Glutamatergic neuron (in vitro differentiated cells): ENCODE results near the gene C2CD2L. TPM values are rescaled to one million over a fixed set of nuclear protein-coding genes. Genes with fewer than 3 reads are reported as not detected.
"Not testable (repeated sequence)": the region's sequence is repeated elsewhere in the genome, so short reads cannot be mapped to it uniquely, and the experiment has no call there.

Experiments used
- DNase-seq: peaks from one replicate; pipeline ENCODE4 v3.0.0; 2022
- H3K27ac Mint-ChIP-seq: one replicate; pipeline ENCODE4 v1.8.0; 2020; ENCODE audit warnings: mild to moderate bottlenecking, mixed read lengths, inconsistent platforms; ENCODE audit not compliant: unreplicated experiment
- H3K27me3 Mint-ChIP-seq: one replicate; pipeline ENCODE4 v1.8.0; 2020; ENCODE audit warnings: mild to moderate bottlenecking, moderate library complexity, mixed read lengths, inconsistent platforms; ENCODE audit not compliant: unreplicated experiment
- H3K36me3 Mint-ChIP-seq: one replicate; pipeline ENCODE4 v1.8.0; 2020; ENCODE audit warnings: mild to moderate bottlenecking, mixed read lengths, inconsistent platforms; ENCODE audit not compliant: unreplicated experiment
- H3K4me1 Mint-ChIP-seq: one replicate; pipeline ENCODE4 v1.8.0; 2020; ENCODE audit warnings: mild to moderate bottlenecking, low read depth, mixed read lengths, inconsistent platforms; ENCODE audit not compliant: unreplicated experiment
- H3K4me3 Mint-ChIP-seq: one replicate; pipeline ENCODE4 v1.8.0; 2020; ENCODE audit warnings: mild to moderate bottlenecking, mixed read lengths, inconsistent platforms; ENCODE audit not compliant: unreplicated experiment
- H3K9me3 Mint-ChIP-seq: one replicate; pipeline ENCODE4 v1.8.0; 2020; ENCODE audit warnings: mild to moderate bottlenecking, moderate library complexity, mixed read lengths, inconsistent platforms; ENCODE audit not compliant: unreplicated experiment
- CTCF ChIP-seq: fragments of 200-600 bp; sonication (generic); IDR thresholded peaks from one replicate; pipeline ENCODE4 v1.5.0; 2021; ENCODE audit not compliant: partially characterized antibody, unreplicated experiment
- total RNA-seq: library from RNA; stranded (reverse); fragmentation: NEBNext Ultra II Directional; extraction: Animal tissue kit (Norgen Biotek cat#: 25700); gene quantifications from one replicate; pipeline ENCODE4 v1.2.1, GENCODE V29; 2021; ENCODE audit not compliant: unreplicated experiment

The C2CD2L gene
- total RNA-seq, 1 donor from 2014 or later = 32.8 TPM

- no peak overlapping the region for H3K4me3 Mint-ChIP-seq
- peaks cover 9% of the 10 kb centered on the region for H3K4me1 Mint-ChIP-seq
- no peaks in the 10 kb centered on the region for H3K36me3 Mint-ChIP-seq
- no peak for TF ChIP-seq CTCF
- no peaks in the 10 kb centered on the region for H3K27me3 Mint-ChIP-seq
- H3K9me3 Mint-ChIP-seq = no peaks in the 10 kb centered on the region
- H3K27ac Mint-ChIP-seq = no peak overlapping the region
- DNase-seq = no peak
These were observed 19.6 kb downstream of the C2CD2L start for GRCh38 chr11:119126675-119127268.

GRCh38 chr11:119130662-119131061, 23.5 kb downstream of the C2CD2L start:
- no peaks in the 10 kb centered on the region for H3K36me3 Mint-ChIP-seq
- no peak for TF ChIP-seq CTCF
- no peaks in the 10 kb centered on the region for H3K4me1 Mint-ChIP-seq
- DNase-seq = no peak
- no peaks in the 10 kb centered on the region for H3K27me3 Mint-ChIP-seq
- H3K27ac Mint-ChIP-seq = no peak overlapping the region
- H3K4me3 Mint-ChIP-seq = no peak overlapping the region
- no peaks in the 10 kb centered on the region for H3K9me3 Mint-ChIP-seq

GRCh38 chr11:119134389-119134978, 27.3 kb downstream of the C2CD2L start:
- H3K4me3 Mint-ChIP-seq = no peak overlapping the region
- no peak overlapping the region for H3K27ac Mint-ChIP-seq
- peak; percentile 51 for TF ChIP-seq CTCF
- H3K36me3 Mint-ChIP-seq = no peaks in the 10 kb centered on the region
- DNase-seq = no peak
- no peaks in the 10 kb centered on the region for H3K9me3 Mint-ChIP-seq
- no peaks in the 10 kb centered on the region for H3K4me1 Mint-ChIP-seq
- no peaks in the 10 kb centered on the region for H3K27me3 Mint-ChIP-seq

- DNase-seq, H3K4me1 Mint-ChIP-seq: not testable (repeated sequence)
These were observed 32.1 kb downstream of the C2CD2L start for GRCh38 chr11:119139276-119139675.

GRCh38 chr11:119144825-119145486, 37.8 kb downstream of the C2CD2L start:
- peaks cover 6% of the 10 kb centered on the region for H3K9me3 Mint-ChIP-seq
- no peak overlapping the region for H3K4me3 Mint-ChIP-seq
- H3K27ac Mint-ChIP-seq = no peak overlapping the region

More at GRCh38 chr11:119139276-119139675, 32.1 kb downstream of the C2CD2L start:
- H3K4me3 Mint-ChIP-seq, H3K27me3 Mint-ChIP-seq, H3K36me3 Mint-ChIP-seq, H3K27ac Mint-ChIP-seq, H3K9me3 Mint-ChIP-seq: not testable (repeated sequence)

More at GRCh38 chr11:119144825-119145486, 37.8 kb downstream of the C2CD2L start:
- DNase-seq = peak; percentile 76
- TF ChIP-seq CTCF = peak; percentile 77
- peaks cover 6% of the 10 kb centered on the region for H3K36me3 Mint-ChIP-seq
- peaks cover 15% of the 10 kb centered on the region for H3K4me1 Mint-ChIP-seq
- H3K27me3 Mint-ChIP-seq = peaks cover 7% of the 10 kb centered on the region
